Measurements from ENCODE around the gene CFAP157.

Gene CFAP157

GRCh38 chr9:127761061-127761460 is 54.3 kb downstream of the CFAP157 start:
- 89 to 91% methylated on average over 5 of the region's 5 CpGs for WGBS, 2 experiments
- Histone ChIP-seq H3K36me3 (ENCODE audit: control insufficient read depth, insufficient read depth, low read length) (no peaks in the 10 kb centered on the region), H3K27me3 (ENCODE audit: control insufficient read depth, insufficient read depth, low read length, poor library complexity, severe bottlenecking) (peaks cover 10% of the 10 kb centered on the region), H3K9me3 (ENCODE audit: control insufficient read depth, low read length) (no peaks in the 10 kb centered on the region), H3K4me3 (ENCODE audit: insufficient read depth, low read depth, low read length) (no peak overlapping the region), H3K4me1 (ENCODE audit: control insufficient read depth, insufficient read depth, low read length) (peaks cover 8% of the 10 kb centered on the region), H3K27ac (ENCODE audit: insufficient read depth, low read depth, low read length, poor library complexity, severe bottlenecking) (no peak overlapping the region)

GRCh38 chr9:127761491-127761956 is 54.7 kb downstream of the CFAP157 start:
- Histone ChIP-seq H3K4me3 (ENCODE audit: insufficient read depth, low read depth, low read length) (no peak overlapping the region), H3K9me3 (ENCODE audit: control insufficient read depth, low read length) (no peaks in the 10 kb centered on the region), H3K4me1 (ENCODE audit: control insufficient read depth, insufficient read depth, low read length) (peaks cover 8% of the 10 kb centered on the region), H3K27ac (ENCODE audit: insufficient read depth, low read depth, low read length, poor library complexity, severe bottlenecking) (no peak overlapping the region), H3K27me3 (ENCODE audit: control insufficient read depth, insufficient read depth, low read length, poor library complexity, severe bottlenecking) (peaks cover 5% of the 10 kb centered on the region), H3K36me3 (ENCODE audit: control insufficient read depth, insufficient read depth, low read length) (no peaks in the 10 kb centered on the region)
- 58 to 61% methylated on average over 5 of the region's 5 CpGs for WGBS, 2 experiments

GRCh38 chr9:127762111-127762676 is 55.4 kb downstream of the CFAP157 start:
- H3K4me1 ChIP-seq (ENCODE audit: control insufficient read depth, insufficient read depth, low read length): peaks cover 8% of the 10 kb centered on the region
- no peak overlapping the region for H3K27ac ChIP-seq (ENCODE audit: insufficient read depth, low read depth, low read length, poor library complexity, severe bottlenecking)
- H3K4me3 ChIP-seq (ENCODE audit: insufficient read depth, low read depth, low read length): no peak overlapping the region
- H3K36me3 ChIP-seq (ENCODE audit: control insufficient read depth, insufficient read depth, low read length): no peaks in the 10 kb centered on the region
- no peaks in the 10 kb centered on the region for H3K27me3 ChIP-seq (ENCODE audit: control insufficient read depth, insufficient read depth, low read length, poor library complexity, severe bottlenecking)
- no peaks in the 10 kb centered on the region for H3K9me3 ChIP-seq (ENCODE audit: control insufficient read depth, low read length)
- WGBS, 2 experiments: 64 to 66% methylated on average over 16 of the region's 16 CpGs

- no peaks in the 10 kb centered on the region for H3K9me3 ChIP-seq (ENCODE audit: control insufficient read depth, low read length)
- H3K36me3 ChIP-seq (ENCODE audit: control insufficient read depth, insufficient read depth, low read length): no peaks in the 10 kb centered on the region
- WGBS, 2 experiments: 55 to 57% methylated on average over 7 of the region's 7 CpGs
- peaks cover 8% of the 10 kb centered on the region for H3K4me1 ChIP-seq (ENCODE audit: control insufficient read depth, insufficient read depth, low read length)
- no peaks in the 10 kb centered on the region for H3K27me3 ChIP-seq (ENCODE audit: control insufficient read depth, insufficient read depth, low read length, poor library complexity, severe bottlenecking)
- H3K4me3 ChIP-seq (ENCODE audit: insufficient read depth, low read depth, low read length): no peak overlapping the region
- H3K27ac ChIP-seq (ENCODE audit: insufficient read depth, low read depth, low read length, poor library complexity, severe bottlenecking): no peak overlapping the region
Observed at GRCh38 chr9:127763918-127764384, 57.2 kb downstream of the CFAP157 start.

GRCh38 chr9:127765418-127765817 is 58.6 kb downstream of the CFAP157 start:
- Histone ChIP-seq H3K27me3 (ENCODE audit: control insufficient read depth, insufficient read depth, low read length, poor library complexity, severe bottlenecking) (peaks cover 7% of the 10 kb centered on the region), H3K27ac (ENCODE audit: insufficient read depth, low read depth, low read length, poor library complexity, severe bottlenecking) (no peak overlapping the region), H3K9me3 (ENCODE audit: control insufficient read depth, low read length) (no peaks in the 10 kb centered on the region), H3K36me3 (ENCODE audit: control insufficient read depth, insufficient read depth, low read length) (no peaks in the 10 kb centered on the region), H3K4me1 (ENCODE audit: control insufficient read depth, insufficient read depth, low read length) (peaks cover 16% of the 10 kb centered on the region), H3K4me3 (ENCODE audit: insufficient read depth, low read depth, low read length) (no peak overlapping the region)
- WGBS, 2 experiments: 82 to 83% methylated on average over 1 of the region's 1 CpG
